B cell (primary cell): ENCODE results near the gene CNTN4. TPM values are rescaled to one million over a fixed set of nuclear protein-coding genes. Genes with fewer than 3 reads are reported as not detected.

Experiments used
- ATAC-seq: fragments of 200-7000 bp; cut with Tn5 transposase; one replicate; pipeline ENCODE4 v1.10.0; 2021; ENCODE audit warnings: low read depth, mild to moderate bottlenecking, moderate number of reproducible peaks, moderate library complexity
- CTCF ChIA-PET: fragments of 350-600 bp; sonication (Branson Sonifier 250); formaldehyde crosslinking; loops from one replicate; lab custom pipeline; 2021; ENCODE audit warnings: antibody characterized with exemption, inconsistent platforms; lab: Charles Lee
- POLR2A ChIA-PET: fragments of 350-600 bp; sonication (Branson Sonifier 250); formaldehyde crosslinking; loops from one replicate; lab custom pipeline; 2021; ENCODE audit warnings: antibody characterized with exemption; lab: Charles Lee
- DNase-seq: peaks from one replicate; pipeline ENCODE4 v3.0.0; 2013
- H2AFZ ChIP-seq: 2 replicates; pipeline ENCODE4 v1.6.1; 2012; ENCODE audit warnings: mild to moderate bottlenecking, low read depth, low read length; ENCODE audit not compliant: insufficient read depth, poor library complexity, severe bottlenecking
- H3K27ac ChIP-seq, 2 donors: 1 replicate in 1 of 2; 2 replicates in 1 of 2; pipeline ENCODE4 v1.5.1; 2012 to 2013; ENCODE audit warnings: low read length in 2 of 2, mild to moderate bottlenecking in 2 of 2, moderate library complexity in 1 of 2
- H3K27me3 ChIP-seq, 4 experiments: fragments of 200-600 bp in 1 of 4; sonication (generic) in 1 of 4; replicated peaks in 1 of 4; 1 replicate in 2 of 4; 2 replicates in 2 of 4; pipeline versions ENCODE4 v1.6.1 to v1.7.0; 2013 to 2016; ENCODE audit warnings: low read length in 3 of 4, mild to moderate bottlenecking in 2 of 4, mixed read lengths in 1 of 4, moderate library complexity in 1 of 4; ENCODE audit not compliant: insufficient read depth in 4 of 4, control insufficient read depth in 3 of 4; ENCODE audit errors: control extremely low read depth in 1 of 4
- H3K36me3 ChIP-seq, 2 experiments: replicated peaks in 1 of 2; 1 replicate in 1 of 2; 2 replicates in 1 of 2; pipeline versions ENCODE4 v1.6.1 to v1.7.1; 2013; ENCODE audit warnings: low read length in 1 of 2; ENCODE audit not compliant: insufficient read depth in 2 of 2, control insufficient read depth in 1 of 2; ENCODE audit errors: control extremely low read depth in 1 of 2, extremely low read depth in 1 of 2
- H3K4me1 ChIP-seq, 2 donors: fragments of 200-600 bp in 1 of 2; sonication (generic) in 1 of 2; 1 replicate in 1 of 2; 2 replicates in 1 of 2; pipeline versions ENCODE4 v1.5.1 to v1.6.1; 2013 to 2017; ENCODE audit warnings: low read length in 2 of 2; ENCODE audit not compliant: control insufficient read depth in 2 of 2, insufficient read depth in 2 of 2
- H3K4me2 ChIP-seq: replicated peaks from 2 replicates; pipeline ENCODE3; 2012; ENCODE audit warnings: mild to moderate bottlenecking, low read depth, low read length; ENCODE audit not compliant: poor library complexity, severe bottlenecking
- H3K4me3 ChIP-seq, 5 experiments: fragments of 200-600 bp in 1 of 5; sonication (generic) in 1 of 5; 1 replicate in 3 of 5; 2 replicates in 2 of 5; pipeline versions ENCODE4 v1.5.1 to v1.7.0; 2011 to 2016; ENCODE audit warnings: low read length in 4 of 5, mild to moderate bottlenecking in 4 of 5, low read depth in 2 of 5, control low read depth in 1 of 5, moderate library complexity in 1 of 5; ENCODE audit not compliant: insufficient read depth in 1 of 5; ENCODE audit errors: control extremely low read depth in 1 of 5, extremely low read depth in 1 of 5
- H3K79me2 ChIP-seq: fragments of 200-600 bp; sonication (generic); one replicate; pipeline ENCODE4 v1.6.0; 2016; ENCODE audit warnings: low read length; ENCODE audit not compliant: control insufficient read depth, insufficient read depth
- H3K9ac ChIP-seq: fragments of 200-600 bp; sonication (generic); 2 replicates; pipeline ENCODE4 v1.6.1; 2017; ENCODE audit warnings: mild to moderate bottlenecking, low read length, moderate library complexity
- H3K9me3 ChIP-seq, 3 donors: one replicate each; pipeline versions ENCODE4 v1.6.1 to v1.7.1; 2013; ENCODE audit warnings: low read length in 2 of 3; ENCODE audit not compliant: control insufficient read depth in 2 of 3, insufficient read depth in 1 of 3; ENCODE audit errors: control extremely low read depth in 1 of 3
- H4K20me1 ChIP-seq: 2 replicates; pipeline ENCODE4 v1.6.0; 2012; ENCODE audit warnings: mild to moderate bottlenecking, low read length; ENCODE audit not compliant: insufficient read depth, control insufficient read depth, poor library complexity, severe bottlenecking
- H3K27ac Mint-ChIP-seq: one replicate; pipeline ENCODE4 v1.8.0; 2021; ENCODE audit warnings: mixed read lengths
- H3K27me3 Mint-ChIP-seq: one replicate; pipeline ENCODE4 v1.8.0; 2021; ENCODE audit warnings: mixed read lengths
- H3K4me1 Mint-ChIP-seq: one replicate; pipeline ENCODE4 v1.8.0; 2021; ENCODE audit warnings: mixed read lengths
- H3K4me3 Mint-ChIP-seq: one replicate; pipeline ENCODE4 v1.8.0; 2021; ENCODE audit warnings: mixed read lengths
- H3K9me3 Mint-ChIP-seq: one replicate; pipeline ENCODE4 v1.8.0; 2022; ENCODE audit warnings: mixed read lengths; ENCODE audit not compliant: insufficient read depth
- CTCF ChIP-seq: fragments of 200-600 bp; IDR thresholded peaks from one replicate; pipeline ENCODE4 v1.8.0; 2022; ENCODE audit warnings: antibody characterized with exemption, mild to moderate bottlenecking
- EZH2 ChIP-seq: IDR thresholded peaks from 2 replicates; pipeline ENCODE4 v1.6.1; 2012; ENCODE audit warnings: borderline replicate concordance, low read depth, mild to moderate bottlenecking, moderate library complexity, low read length; ENCODE audit not compliant: insufficient read depth, poor library complexity, severe bottlenecking
- WGBS: methylation state at CpG from one replicate; pipeline ENCODE4 v1.1.5; 2013; ENCODE audit warnings: missing lambda C conversion rate; ENCODE audit not compliant: insufficient coverage; 5-methylcytosine and 5-hydroxymethylcytosine counted together
- intact Hi-C: fragments of 100-400 bp; cut with micrococcal nuclease; formaldehyde crosslinking; loops from one replicate; pipeline ENCODE4 v1.10.0; 2022
- polyA plus RNA-seq: library from polyadenylated mRNA; depleted of rRNA; stranded (reverse); fragments of >200 nt; gene quantifications from 2 replicates; pipeline ENCODE4 v1.2.3, GENCODE V29; 2012
- total RNA-seq, 2 donors: library from RNA; stranded (reverse); fragments of 120-200 nt in 1 of 2; gene quantifications; 1 replicate in 1 of 2; 2 replicates in 1 of 2; pipeline versions ENCODE4 v1.2.3 to v1.2.4, GENCODE V29; 2013 to 2022

The CNTN4 gene
- total and polyA plus RNA-seq, 2 donors (not counting 1 experiment from before 2014, with no cell fraction given) = 0.05 TPM; not detected in 1

DNA sequence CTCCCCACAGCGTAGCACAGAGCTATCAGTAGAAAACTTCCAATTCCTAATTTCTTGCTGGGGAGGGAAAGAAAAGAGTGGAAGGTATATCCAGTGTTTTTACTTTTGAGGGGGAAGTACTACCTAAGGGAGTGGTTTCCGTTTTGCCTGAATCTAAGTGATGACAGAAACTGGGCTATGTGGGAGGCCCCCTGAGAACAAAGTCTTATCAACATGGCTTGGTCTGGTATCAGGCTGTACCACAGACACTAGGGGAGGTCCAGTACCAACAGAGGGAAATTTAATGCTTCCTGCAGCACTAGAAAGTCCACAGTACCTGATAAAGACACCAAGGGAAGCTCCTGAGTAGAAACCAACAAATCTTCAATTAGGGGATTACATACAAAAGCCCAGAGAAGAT lies 812.3 kb downstream of the CNTN4 start:
- no peak overlapping the region for H3K9ac ChIP-seq
- ChIA-PET POLR2A (no interaction called here), CTCF (no interaction called here)
- H3K27me3 Mint-ChIP-seq = peaks cover 5% of the 10 kb centered on the region
- no peaks in the 10 kb centered on the region for H3K9me3 ChIP-seq
- no peak overlapping the region for H3K27ac Mint-ChIP-seq
- ATAC-seq = no peak
- no peaks in the 10 kb centered on the region for H3K27me3 ChIP-seq
- DNase-seq = no peak
- H3K79me2 ChIP-seq = no peaks in the 10 kb centered on the region
- H4K20me1 ChIP-seq = no peaks in the 10 kb centered on the region
- no peak overlapping the region for H3K4me3 Mint-ChIP-seq
- no peaks in the 10 kb centered on the region for H3K4me1 ChIP-seq
- intact Hi-C loops = no loop called here
- TF ChIP-seq EZH2 (no peak), CTCF (no peak)
- no peak overlapping the region for H3K27ac ChIP-seq
- no peaks in the 10 kb centered on the region for H3K9me3 Mint-ChIP-seq
- no peak overlapping the region for H3K4me2 ChIP-seq
- no peak overlapping the region for H3K4me3 ChIP-seq
- no peak overlapping the region for H2AFZ ChIP-seq
- no CpG with 5 or more reads among the region's 2 CpGs for WGBS
- no peaks in the 10 kb centered on the region for H3K4me1 Mint-ChIP-seq
- H3K36me3 ChIP-seq = no peaks in the 10 kb centered on the region

- DNase-seq = no peak
Measured at GRCh38 chr3:2915826-2916225, 817.2 kb downstream of the CNTN4 start.

More at GRCh38 chr3:2915826-2916225, 817.2 kb downstream of the CNTN4 start:
- ATAC-seq = no peak
- H3K4me3 Mint-ChIP-seq = no peak overlapping the region
- Histone ChIP-seq H3K4me2 (no peak overlapping the region), H3K9me3 (peaks cover 0 to 7% (median 0%) of the 10 kb centered on the region in 3 donors), H3K79me2 (no peaks in the 10 kb centered on the region), H4K20me1 (no peaks in the 10 kb centered on the region), H3K9ac (no peak overlapping the region), H3K36me3 (no peaks in the 10 kb centered on the region), H2AFZ (no peak overlapping the region), H3K27me3 (no peaks in the 10 kb centered on the region), H3K27ac (no peak overlapping the region), H3K4me3 (no peak overlapping the region), H3K4me1 (no peaks in the 10 kb centered on the region)
- H3K9me3 Mint-ChIP-seq = no peaks in the 10 kb centered on the region
- intact Hi-C loops = no loop called here
- no CpG with 5 or more reads among the region's 3 CpGs for WGBS
- TF ChIP-seq CTCF (no peak), EZH2 (no peak)
- H3K4me1 Mint-ChIP-seq = no peaks in the 10 kb centered on the region
- ChIA-PET POLR2A (no interaction called here), CTCF (no interaction called here)
- no peaks in the 10 kb centered on the region for H3K27me3 Mint-ChIP-seq
- no peak overlapping the region for H3K27ac Mint-ChIP-seq
